HEK293 (cell line): ENCODE measurements around the gene SLC29A3.

Source experiments
- CTCF ChIA-PET: fragments of 350-600 bp; formaldehyde crosslinking; extraction: SDS; loops from one replicate; lab custom pipeline; 2021; ENCODE audit warnings: antibody characterized with exemption; lab: Yijun Ruan, JAX
- POLR2A ChIA-PET: fragments of 300-600 bp; formaldehyde crosslinking; extraction: SDS; loops from one replicate; lab custom pipeline; 2020; ENCODE audit warnings: antibody characterized with exemption, inconsistent platforms; lab: Yijun Ruan, JAX
- H3K27ac ChIP-seq: fragments of 200-500 bp; sonication (Bioruptor generic); 2 replicates; pipeline ENCODE4 v1.5.1; 2014; ENCODE audit warnings: low read depth, low read length, control low read depth, inconsistent platforms; ENCODE audit errors: extremely low read depth
- H3K36me3 ChIP-seq, 2 experiments: fragments of 200-500 bp in 1 of 2; sonication (Bioruptor generic) in 1 of 2; 1 replicate in 1 of 2; 2 replicates in 1 of 2; pipeline ENCODE4 v1.5.1; 2014 to 2017; ENCODE audit warnings: inconsistent platforms in 2 of 2, low read length in 2 of 2; ENCODE audit not compliant: control insufficient read depth in 2 of 2, insufficient read depth in 1 of 2
- H3K4me1 ChIP-seq: fragments of 200-500 bp; sonication (Bioruptor generic); 2 replicates; pipeline ENCODE4 v1.5.1; 2014; ENCODE audit warnings: mild to moderate bottlenecking, low read length, inconsistent platforms; ENCODE audit not compliant: control insufficient read depth, insufficient read depth
- H3K4me3 ChIP-seq: 2 replicates; pipeline ENCODE4 v1.5.1; 2011; ENCODE audit warnings: low read depth, mild to moderate bottlenecking, control low read depth, low read length, moderate library complexity
- H3K9me3 ChIP-seq: fragments of 200-500 bp; sonication (Bioruptor generic); 2 replicates; pipeline ENCODE4 v1.5.1; 2014; ENCODE audit warnings: low read depth, low read length, inconsistent platforms; ENCODE audit not compliant: control insufficient read depth, insufficient read depth
- GLIS1 ChIP-seq: fragments of 450-650 bp; formaldehyde crosslinking; IDR thresholded peaks from 2 replicates; pipeline ENCODE4 v1.5.1; 2016; ENCODE audit warnings: missing biosample characterization, missing genetic modification characterization
- GLIS2 ChIP-seq: fragments of 450-650 bp; formaldehyde crosslinking; IDR thresholded peaks from 2 replicates; pipeline ENCODE4 v1.5.1; 2016; ENCODE audit warnings: missing biosample characterization, missing genetic modification characterization
- HOXC10 ChIP-seq: sonication (generic); formaldehyde crosslinking; IDR thresholded peaks from 2 replicates; pipeline ENCODE4 v1.8.1; 2023; ENCODE audit warnings: mild to moderate bottlenecking, missing genetic modification reagents
- KLF9 ChIP-seq: fragments of 450-650 bp; formaldehyde crosslinking; IDR thresholded peaks from 2 replicates; pipeline ENCODE4 v1.5.1; 2016; ENCODE audit warnings: missing biosample characterization, missing genetic modification characterization, low read depth
- SP2 ChIP-seq: fragments of 450-650 bp; formaldehyde crosslinking; IDR thresholded peaks from 2 replicates; pipeline ENCODE4 v1.5.1; 2016; ENCODE audit warnings: missing biosample characterization, missing genetic modification characterization
- SP7 ChIP-seq: fragments of 450-650 bp; formaldehyde crosslinking; IDR thresholded peaks from 2 replicates; pipeline ENCODE4 v1.5.1; 2016; ENCODE audit warnings: missing biosample characterization, missing genetic modification characterization
- WT1 ChIP-seq: fragments of 450-650 bp; formaldehyde crosslinking; IDR thresholded peaks from 2 replicates; pipeline ENCODE4 v1.5.1; 2016; ENCODE audit warnings: missing biosample characterization, missing genetic modification characterization
- ZBTB17 ChIP-seq: fragments of 450-650 bp; formaldehyde crosslinking; IDR thresholded peaks from 2 replicates; pipeline ENCODE4 v1.5.1; 2016; ENCODE audit warnings: missing biosample characterization, missing genetic modification characterization
- ZNF155 ChIP-seq: fragments of 450-650 bp; formaldehyde crosslinking; IDR thresholded peaks from 2 replicates; pipeline ENCODE4 v1.5.1; 2016; ENCODE audit warnings: missing biosample characterization, missing genetic modification characterization
- ZNF157 ChIP-seq: fragments of 450-650 bp; formaldehyde crosslinking; IDR thresholded peaks from 2 replicates; pipeline ENCODE4 v1.5.1; 2016; ENCODE audit warnings: missing biosample characterization, missing genetic modification characterization
- ZNF184 ChIP-seq: fragments of 450-650 bp; IDR thresholded peaks from 2 replicates; pipeline ENCODE4 v1.5.1; 2018; ENCODE audit warnings: missing biosample characterization, mild to moderate bottlenecking, missing genetic modification characterization
- ZNF292 ChIP-seq: fragments of 450-650 bp; formaldehyde crosslinking; IDR thresholded peaks from 2 replicates; pipeline ENCODE4 v1.5.1; 2016; ENCODE audit warnings: low read depth, missing biosample characterization, missing genetic modification characterization, borderline replicate concordance
- ZNF324 ChIP-seq: fragments of 450-650 bp; formaldehyde crosslinking; IDR thresholded peaks from 2 replicates; pipeline ENCODE4 v1.5.1; 2016; ENCODE audit warnings: missing biosample characterization, missing genetic modification characterization
- ZNF391 ChIP-seq: fragments of 450-650 bp; formaldehyde crosslinking; IDR thresholded peaks from 2 replicates; pipeline ENCODE4 v1.5.1; 2016; ENCODE audit warnings: low read depth, missing biosample characterization, missing genetic modification characterization, borderline replicate concordance
- ZNF416 ChIP-seq: fragments of 450-650 bp; formaldehyde crosslinking; IDR thresholded peaks from 2 replicates; pipeline ENCODE4 v1.5.1; 2016; ENCODE audit warnings: missing biosample characterization, missing genetic modification characterization
- ZNF549 ChIP-seq: fragments of 450-650 bp; IDR thresholded peaks from 2 replicates; pipeline ENCODE4 v1.5.1; 2018; ENCODE audit warnings: missing biosample characterization, missing genetic modification characterization, mild to moderate bottlenecking, inconsistent platforms, moderate library complexity
- ZNF585B ChIP-seq: fragments of 450-650 bp; formaldehyde crosslinking; IDR thresholded peaks from 2 replicates; pipeline ENCODE4 v1.5.1; 2016; ENCODE audit warnings: missing biosample characterization, missing genetic modification characterization
- ZNF600 ChIP-seq: fragments of 450-650 bp; formaldehyde crosslinking; IDR thresholded peaks from 2 replicates; pipeline ENCODE4 v1.5.1; 2016; ENCODE audit warnings: missing biosample characterization, missing genetic modification characterization
- ZNF830 ChIP-seq: fragments of 450-650 bp; IDR thresholded peaks from 2 replicates; pipeline ENCODE4 v1.5.0; 2018; ENCODE audit warnings: missing biosample characterization, missing genetic modification characterization, low read depth, mild to moderate bottlenecking, moderate library complexity
- ZSCAN23 ChIP-seq: fragments of 450-650 bp; formaldehyde crosslinking; IDR thresholded peaks from 2 replicates; pipeline ENCODE4 v1.5.1; 2016; ENCODE audit warnings: missing biosample characterization, missing genetic modification characterization
- TF ChIP-seq, protein P1 (sequence below): fragments of 450-650 bp; formaldehyde crosslinking; IDR thresholded peaks from 2 replicates; pipeline ENCODE4 v1.5.1; 2016; ENCODE audit warnings: missing biosample characterization, missing genetic modification characterization
- TF ChIP-seq, protein P2 (sequence below): fragments of 450-650 bp; formaldehyde crosslinking; IDR thresholded peaks from 2 replicates; pipeline ENCODE4 v1.5.1; 2017; ENCODE audit warnings: missing biosample characterization, mild to moderate bottlenecking, missing genetic modification characterization, moderate library complexity
- TF ChIP-seq, protein P3 (sequence below): fragments of 450-650 bp; IDR thresholded peaks from 2 replicates; pipeline ENCODE4 v1.5.1; 2018; ENCODE audit warnings: missing biosample characterization, mild to moderate bottlenecking, missing genetic modification characterization
- TF ChIP-seq, protein P4 (sequence below): fragments of 450-650 bp; formaldehyde crosslinking; IDR thresholded peaks from 2 replicates; pipeline ENCODE4 v1.5.1; 2016; ENCODE audit warnings: missing biosample characterization, missing genetic modification characterization, low read depth
- TF ChIP-seq, protein P5 (sequence below): fragments of 450-650 bp; formaldehyde crosslinking; IDR thresholded peaks from 2 replicates; pipeline ENCODE4 v1.5.1; 2016; ENCODE audit warnings: missing biosample characterization, missing genetic modification characterization

The SLC29A3 gene

DNA sequence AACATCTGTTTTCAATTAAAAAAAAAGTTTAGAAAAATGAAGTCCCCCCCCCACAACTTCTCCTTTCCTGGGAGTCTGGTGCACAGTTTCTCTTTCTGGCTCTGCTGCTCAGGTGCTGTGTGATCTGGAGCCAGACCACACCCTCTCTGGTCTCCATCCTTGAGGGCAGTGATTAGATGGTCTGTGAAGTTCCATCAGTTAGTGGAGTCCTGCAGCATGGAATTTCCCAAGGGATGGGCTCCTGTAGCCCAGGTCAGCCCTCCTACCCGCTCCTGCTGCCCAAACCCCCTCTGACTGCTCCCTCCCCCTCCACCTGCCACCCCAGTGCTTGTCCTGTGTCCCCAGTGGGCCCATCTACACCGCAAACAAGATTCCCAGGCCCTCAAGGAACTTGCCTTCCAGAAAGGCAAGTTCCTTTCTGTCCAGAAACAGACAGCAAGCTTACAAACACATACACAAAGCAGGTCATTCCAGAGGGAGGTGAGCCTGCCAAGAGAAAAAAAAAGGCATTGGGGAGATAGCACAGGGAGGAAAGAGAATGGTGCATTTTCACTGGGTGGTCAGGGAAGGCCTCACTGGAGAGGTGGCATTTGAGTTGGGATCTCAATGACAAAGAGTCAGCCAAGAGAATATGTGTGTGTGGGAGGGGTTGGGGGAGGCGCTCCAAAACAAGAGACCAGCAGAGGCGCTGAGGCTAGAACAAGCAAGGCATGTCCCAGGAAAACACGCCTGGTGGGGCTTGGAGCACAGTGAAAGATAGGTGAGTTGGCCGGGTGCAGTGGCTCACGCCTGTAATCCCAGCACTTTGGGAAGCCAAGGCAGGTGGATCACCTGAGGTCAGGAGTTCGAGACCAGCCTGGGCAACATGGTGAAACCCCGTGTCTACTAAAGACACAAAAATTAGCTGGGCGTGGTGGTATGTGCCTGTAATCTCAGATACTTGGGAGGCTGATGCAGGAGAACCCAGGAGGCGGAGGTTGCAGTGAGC lies 49.5 kb upstream of the SLC29A3 start:
- Histone ChIP-seq H3K4me1 (no peaks in the 10 kb centered on the region; the same call in 1 of the 2 replicates), H3K9me3 (no peaks in the 10 kb centered on the region), H3K4me3 (no peak overlapping the region), H3K27ac (no peak overlapping the region), H3K36me3 (peaks cover 0 to 6% of the 10 kb centered on the region in 2 experiments; a peak in 1 of 3 replicates)
- CTCF ChIA-PET, result interaction anchor here (0.6 to 2.5 kb wide), 25 partner anchors 9 to 966 kb away, joined by 3 to 20 read pairs (median 4); no protein-coding TSS in a partner anchor
- POLR2A ChIA-PET, result no interaction called here
- TF ChIP-seq ZNF585B (tag by site-specific recombination) (0 out of 2 replicates have a peak, but pooled peaks have one; percentile 26), ZNF549 (tag by site-specific recombination) (no peak), ZNF830 (no peak), ZNF157 (tag by site-specific recombination) (no peak), GLIS1 (tag by site-specific recombination) (peak; percentile 48), ZNF600 (peak; percentile 96), ZNF324 (peak; percentile 59; the same call in 1 of the 2 replicates), KLF9 (tag by site-specific recombination) (peak; percentile 62), ZNF391 (tag by site-specific recombination) (0 out of 2 replicates have a peak, but pooled peaks have one; percentile 15), HOXC10 (CRISPR knock-in tag) (no peak), ZNF155 (tag by site-specific recombination) (no peak), SP2 (tag by site-specific recombination) (peak; percentile 29; the same call in 1 of the 2 replicates), ZNF292 (tag by site-specific recombination) (no peak), WT1 (peak; percentile 41; the same call in 1 of the 2 replicates), ZNF416 (tag by site-specific recombination) (no peak), ZSCAN23 (tag by site-specific recombination) (peak; percentile 33; the same call in 1 of the 2 replicates), GLIS2 (tag by site-specific recombination) (peak; percentile 31; the same call in 1 of the 2 replicates), ZNF184 (tag by site-specific recombination) (no peak), ZBTB17 (peak; percentile 92), SP7 (peak; percentile 76)
- TF ChIP-seq, protein P1, sequence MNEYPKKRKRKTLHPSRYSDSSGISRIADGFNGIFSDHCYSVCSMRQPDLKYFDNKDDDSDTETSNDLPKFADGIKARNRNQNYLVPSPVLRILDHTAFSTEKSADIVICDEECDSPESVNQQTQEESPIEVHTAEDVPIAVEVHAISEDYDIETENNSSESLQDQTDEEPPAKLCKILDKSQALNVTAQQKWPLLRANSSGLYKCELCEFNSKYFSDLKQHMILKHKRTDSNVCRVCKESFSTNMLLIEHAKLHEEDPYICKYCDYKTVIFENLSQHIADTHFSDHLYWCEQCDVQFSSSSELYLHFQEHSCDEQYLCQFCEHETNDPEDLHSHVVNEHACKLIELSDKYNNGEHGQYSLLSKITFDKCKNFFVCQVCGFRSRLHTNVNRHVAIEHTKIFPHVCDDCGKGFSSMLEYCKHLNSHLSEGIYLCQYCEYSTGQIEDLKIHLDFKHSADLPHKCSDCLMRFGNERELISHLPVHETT (tag by site-specific recombination), result no peak; the same call in none of the 2 replicates
- TF ChIP-seq, protein P2, sequence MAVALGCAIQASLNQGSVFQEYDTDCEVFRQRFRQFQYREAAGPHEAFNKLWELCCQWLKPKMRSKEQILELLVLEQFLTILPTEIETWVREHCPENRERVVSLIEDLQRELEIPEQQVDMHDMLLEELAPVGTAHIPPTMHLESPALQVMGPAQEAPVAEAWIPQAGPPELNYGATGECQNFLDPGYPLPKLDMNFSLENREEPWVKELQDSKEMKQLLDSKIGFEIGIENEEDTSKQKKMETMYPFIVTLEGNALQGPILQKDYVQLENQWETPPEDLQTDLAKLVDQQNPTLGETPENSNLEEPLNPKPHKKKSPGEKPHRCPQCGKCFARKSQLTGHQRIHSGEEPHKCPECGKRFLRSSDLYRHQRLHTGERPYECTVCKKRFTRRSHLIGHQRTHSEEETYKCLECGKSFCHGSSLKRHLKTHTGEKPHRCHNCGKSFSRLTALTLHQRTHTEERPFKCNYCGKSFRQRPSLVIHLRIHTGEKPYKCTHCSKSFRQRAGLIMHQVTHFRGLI (tag by site-specific recombination), result peak; percentile 78; the same call in 1 of the 2 replicates
- TF ChIP-seq, protein P3, sequence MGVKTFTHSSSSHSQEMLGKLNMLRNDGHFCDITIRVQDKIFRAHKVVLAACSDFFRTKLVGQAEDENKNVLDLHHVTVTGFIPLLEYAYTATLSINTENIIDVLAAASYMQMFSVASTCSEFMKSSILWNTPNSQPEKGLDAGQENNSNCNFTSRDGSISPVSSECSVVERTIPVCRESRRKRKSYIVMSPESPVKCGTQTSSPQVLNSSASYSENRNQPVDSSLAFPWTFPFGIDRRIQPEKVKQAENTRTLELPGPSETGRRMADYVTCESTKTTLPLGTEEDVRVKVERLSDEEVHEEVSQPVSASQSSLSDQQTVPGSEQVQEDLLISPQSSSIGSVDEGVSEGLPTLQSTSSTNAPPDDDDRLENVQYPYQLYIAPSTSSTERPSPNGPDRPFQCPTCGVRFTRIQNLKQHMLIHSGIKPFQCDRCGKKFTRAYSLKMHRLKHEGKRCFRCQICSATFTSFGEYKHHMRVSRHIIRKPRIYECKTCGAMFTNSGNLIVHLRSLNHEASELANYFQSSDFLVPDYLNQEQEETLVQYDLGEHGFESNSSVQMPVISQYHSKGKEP (tag by site-specific recombination), result no peak; the same call in 1 of the 2 replicates
- TF ChIP-seq, protein P4, sequence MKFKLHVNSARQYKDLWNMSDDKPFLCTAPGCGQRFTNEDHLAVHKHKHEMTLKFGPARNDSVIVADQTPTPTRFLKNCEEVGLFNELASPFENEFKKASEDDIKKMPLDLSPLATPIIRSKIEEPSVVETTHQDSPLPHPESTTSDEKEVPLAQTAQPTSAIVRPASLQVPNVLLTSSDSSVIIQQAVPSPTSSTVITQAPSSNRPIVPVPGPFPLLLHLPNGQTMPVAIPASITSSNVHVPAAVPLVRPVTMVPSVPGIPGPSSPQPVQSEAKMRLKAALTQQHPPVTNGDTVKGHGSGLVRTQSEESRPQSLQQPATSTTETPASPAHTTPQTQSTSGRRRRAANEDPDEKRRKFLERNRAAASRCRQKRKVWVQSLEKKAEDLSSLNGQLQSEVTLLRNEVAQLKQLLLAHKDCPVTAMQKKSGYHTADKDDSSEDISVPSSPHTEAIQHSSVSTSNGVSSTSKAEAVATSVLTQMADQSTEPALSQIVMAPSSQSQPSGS, result no peak
- TF ChIP-seq, protein P5, sequence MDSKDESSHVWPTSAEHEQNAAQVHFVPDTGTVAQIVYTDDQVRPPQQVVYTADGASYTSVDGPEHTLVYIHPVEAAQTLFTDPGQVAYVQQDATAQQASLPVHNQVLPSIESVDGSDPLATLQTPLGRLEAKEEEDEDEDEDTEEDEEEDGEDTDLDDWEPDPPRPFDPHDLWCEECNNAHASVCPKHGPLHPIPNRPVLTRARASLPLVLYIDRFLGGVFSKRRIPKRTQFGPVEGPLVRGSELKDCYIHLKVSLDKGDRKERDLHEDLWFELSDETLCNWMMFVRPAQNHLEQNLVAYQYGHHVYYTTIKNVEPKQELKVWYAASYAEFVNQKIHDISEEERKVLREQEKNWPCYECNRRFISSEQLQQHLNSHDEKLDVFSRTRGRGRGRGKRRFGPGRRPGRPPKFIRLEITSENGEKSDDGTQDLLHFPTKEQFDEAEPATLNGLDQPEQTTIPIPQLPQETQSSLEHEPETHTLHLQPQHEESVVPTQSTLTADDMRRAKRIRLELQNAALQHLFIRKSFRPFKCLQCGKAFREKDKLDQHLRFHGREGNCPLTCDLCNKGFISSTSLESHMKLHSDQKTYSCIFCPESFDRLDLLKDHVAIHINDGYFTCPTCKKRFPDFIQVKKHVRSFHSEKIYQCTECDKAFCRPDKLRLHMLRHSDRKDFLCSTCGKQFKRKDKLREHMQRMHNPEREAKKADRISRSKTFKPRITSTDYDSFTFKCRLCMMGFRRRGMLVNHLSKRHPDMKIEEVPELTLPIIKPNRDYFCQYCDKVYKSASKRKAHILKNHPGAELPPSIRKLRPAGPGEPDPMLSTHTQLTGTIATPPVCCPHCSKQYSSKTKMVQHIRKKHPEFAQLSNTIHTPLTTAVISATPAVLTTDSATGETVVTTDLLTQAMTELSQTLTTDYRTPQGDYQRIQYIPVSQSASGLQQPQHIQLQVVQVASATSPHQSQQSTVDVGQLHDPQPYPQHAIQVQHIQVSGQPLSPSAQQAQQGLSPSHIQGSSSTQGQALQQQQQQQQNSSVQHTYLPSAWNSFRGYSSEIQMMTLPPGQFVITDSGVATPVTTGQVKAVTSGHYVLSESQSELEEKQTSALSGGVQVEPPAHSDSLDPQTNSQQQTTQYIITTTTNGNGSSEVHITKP (tag by site-specific recombination), result peak; percentile 72
